ENCODE data around the gene ST7.

Gene ST7

GRCh38 chr7:117005449-117005848 lies 52.1 kb downstream of the ST7 start:
- Histone ChIP-seq H3K27me3 (ENCODE audit: control insufficient read depth in 5 of 5, insufficient read depth in 4 of 5, low read length in 5 of 5) (no peaks in the 10 kb centered on the region), H3K9me3 (ENCODE audit: control insufficient read depth in 5 of 5, low read length in 5 of 5) (no peaks in the 10 kb centered on the region)

GRCh38 chr7:117006907-117007684 lies 53.8 kb downstream of the ST7 start:
- Histone ChIP-seq H3K36me3 (ENCODE audit: control insufficient read depth in 5 of 5, insufficient read depth in 5 of 5, low read length in 5 of 5) (no peaks in the 10 kb centered on the region), H3K4me1 (ENCODE audit: control insufficient read depth in 5 of 5, insufficient read depth in 5 of 5, low read length in 5 of 5) (peaks cover 0 to 5% (median 0%) of the 10 kb centered on the region in 5 donors), H3K9ac (ENCODE audit: low read length in 5 of 5) (no peak overlapping the region), H3K27ac (ENCODE audit: low read depth, low read length) (no peak overlapping the region), H3K4me3 (ENCODE audit: low read depth in 1 of 5, low read length in 5 of 5) (no peak overlapping the region), H3K27me3 (ENCODE audit: control insufficient read depth in 5 of 5, insufficient read depth in 4 of 5, low read length in 5 of 5) (no peaks in the 10 kb centered on the region), H3K9me3 (ENCODE audit: control insufficient read depth in 5 of 5, low read length in 5 of 5) (no peaks in the 10 kb centered on the region)

More at GRCh38 chr7:117005449-117005848, 52.1 kb downstream of the ST7 start:
- no peak overlapping the region for H3K4me3 ChIP-seq (ENCODE audit: low read depth in 1 of 5, low read length in 5 of 5)
- peaks cover 0 to 5% (median 0%) of the 10 kb centered on the region in 5 donors for H3K4me1 ChIP-seq (ENCODE audit: control insufficient read depth in 5 of 5, insufficient read depth in 5 of 5, low read length in 5 of 5)
- no peaks in the 10 kb centered on the region for H3K36me3 ChIP-seq (ENCODE audit: control insufficient read depth in 5 of 5, insufficient read depth in 5 of 5, low read length in 5 of 5)
- H3K27ac ChIP-seq (ENCODE audit: low read depth, low read length) = no peak overlapping the region
- H3K9ac ChIP-seq (ENCODE audit: low read length in 5 of 5) = no peak overlapping the region

GRCh38 chr7:117008118-117008885 lies 55.0 kb downstream of the ST7 start:
- Histone ChIP-seq H3K27ac (ENCODE audit: low read depth, low read length) (no peak overlapping the region), H3K36me3 (ENCODE audit: control insufficient read depth in 5 of 5, insufficient read depth in 5 of 5, low read length in 5 of 5) (no peaks in the 10 kb centered on the region), H3K27me3 (ENCODE audit: control insufficient read depth in 5 of 5, insufficient read depth in 4 of 5, low read length in 5 of 5) (no peaks in the 10 kb centered on the region), H3K4me1 (ENCODE audit: control insufficient read depth in 5 of 5, insufficient read depth in 5 of 5, low read length in 5 of 5) (peaks cover 0 to 5% (median 0%) of the 10 kb centered on the region in 5 donors), H3K9me3 (ENCODE audit: control insufficient read depth in 5 of 5, low read length in 5 of 5) (no peaks in the 10 kb centered on the region), H3K9ac (ENCODE audit: low read length in 5 of 5) (no peak overlapping the region), H3K4me3 (ENCODE audit: low read depth in 1 of 5, low read length in 5 of 5) (no peak overlapping the region)

GRCh38 chr7:117008886-117009531 lies 55.7 kb downstream of the ST7 start:
- Histone ChIP-seq H3K9me3 (ENCODE audit: control insufficient read depth in 5 of 5, low read length in 5 of 5) (no peaks in the 10 kb centered on the region), H3K27me3 (ENCODE audit: control insufficient read depth in 5 of 5, insufficient read depth in 4 of 5, low read length in 5 of 5) (no peaks in the 10 kb centered on the region), H3K36me3 (ENCODE audit: control insufficient read depth in 5 of 5, insufficient read depth in 5 of 5, low read length in 5 of 5) (no peaks in the 10 kb centered on the region), H3K27ac (ENCODE audit: low read depth, low read length) (no peak overlapping the region), H3K4me1 (ENCODE audit: control insufficient read depth in 5 of 5, insufficient read depth in 5 of 5, low read length in 5 of 5) (peaks cover 0 to 4% (median 0%) of the 10 kb centered on the region in 5 donors), H3K9ac (ENCODE audit: low read length in 5 of 5) (no peak overlapping the region), H3K4me3 (ENCODE audit: low read depth in 1 of 5, low read length in 5 of 5) (no peak overlapping the region)

GRCh38 chr7:117009705-117010361 lies 56.5 kb downstream of the ST7 start:
- Histone ChIP-seq H3K9ac (ENCODE audit: low read length in 5 of 5) (no peak overlapping the region), H3K9me3 (ENCODE audit: control insufficient read depth in 5 of 5, low read length in 5 of 5) (no peaks in the 10 kb centered on the region), H3K27ac (ENCODE audit: low read depth, low read length) (no peak overlapping the region), H3K36me3 (ENCODE audit: control insufficient read depth in 5 of 5, insufficient read depth in 5 of 5, low read length in 5 of 5) (no peaks in the 10 kb centered on the region), H3K4me3 (ENCODE audit: low read depth in 1 of 5, low read length in 5 of 5) (no peak overlapping the region), H3K4me1 (ENCODE audit: control insufficient read depth in 5 of 5, insufficient read depth in 5 of 5, low read length in 5 of 5) (peaks cover 0 to 4% (median 0%) of the 10 kb centered on the region in 5 donors), H3K27me3 (ENCODE audit: control insufficient read depth in 5 of 5, insufficient read depth in 4 of 5, low read length in 5 of 5) (no peaks in the 10 kb centered on the region)

GRCh38 chr7:117010375-117011133 lies 57.3 kb downstream of the ST7 start:
- Histone ChIP-seq H3K27ac (ENCODE audit: low read depth, low read length) (no peak overlapping the region), H3K27me3 (ENCODE audit: control insufficient read depth in 5 of 5, insufficient read depth in 4 of 5, low read length in 5 of 5) (no peaks in the 10 kb centered on the region), H3K4me3 (ENCODE audit: low read depth in 1 of 5, low read length in 5 of 5) (no peak overlapping the region), H3K36me3 (ENCODE audit: control insufficient read depth in 5 of 5, insufficient read depth in 5 of 5, low read length in 5 of 5) (no peaks in the 10 kb centered on the region), H3K9ac (ENCODE audit: low read length in 5 of 5) (no peak overlapping the region), H3K4me1 (ENCODE audit: control insufficient read depth in 5 of 5, insufficient read depth in 5 of 5, low read length in 5 of 5) (peaks cover 0 to 6% (median 0%) of the 10 kb centered on the region in 5 donors), H3K9me3 (ENCODE audit: control insufficient read depth in 5 of 5, low read length in 5 of 5) (no peaks in the 10 kb centered on the region)

- no peaks in the 10 kb centered on the region for H3K27me3 ChIP-seq (ENCODE audit: control insufficient read depth in 5 of 5, insufficient read depth in 4 of 5, low read length in 5 of 5)
- no peaks in the 10 kb centered on the region for H3K36me3 ChIP-seq (ENCODE audit: control insufficient read depth in 5 of 5, insufficient read depth in 5 of 5, low read length in 5 of 5)
- H3K4me1 ChIP-seq (ENCODE audit: control insufficient read depth in 5 of 5, insufficient read depth in 5 of 5, low read length in 5 of 5) = peaks cover 0 to 6% (median 0%) of the 10 kb centered on the region in 5 donors
- H3K9ac ChIP-seq (ENCODE audit: low read length in 5 of 5) = no peak overlapping the region
- H3K27ac ChIP-seq (ENCODE audit: low read depth, low read length) = no peak overlapping the region
- H3K4me3 ChIP-seq (ENCODE audit: low read depth in 1 of 5, low read length in 5 of 5) = no peak overlapping the region
- no peaks in the 10 kb centered on the region for H3K9me3 ChIP-seq (ENCODE audit: control insufficient read depth in 5 of 5, low read length in 5 of 5)
Observed at GRCh38 chr7:117011419-117012260, 58.3 kb downstream of the ST7 start.

- Histone ChIP-seq H3K36me3 (ENCODE audit: control insufficient read depth in 5 of 5, insufficient read depth in 5 of 5, low read length in 5 of 5) (no peaks in the 10 kb centered on the region), H3K9ac (ENCODE audit: low read length in 5 of 5) (no peak overlapping the region), H3K4me1 (ENCODE audit: control insufficient read depth in 5 of 5, insufficient read depth in 5 of 5, low read length in 5 of 5) (peaks cover 0 to 6% (median 0%) of the 10 kb centered on the region in 5 donors), H3K27me3 (ENCODE audit: control insufficient read depth in 5 of 5, insufficient read depth in 4 of 5, low read length in 5 of 5) (no peaks in the 10 kb centered on the region), H3K9me3 (ENCODE audit: control insufficient read depth in 5 of 5, low read length in 5 of 5) (no peaks in the 10 kb centered on the region), H3K4me3 (ENCODE audit: low read depth in 1 of 5, low read length in 5 of 5) (no peak overlapping the region), H3K27ac (ENCODE audit: low read depth, low read length) (no peak overlapping the region)
Observed at GRCh38 chr7:117012284-117012683, 59.0 kb downstream of the ST7 start.

- Histone ChIP-seq H3K4me1 (ENCODE audit: control insufficient read depth in 5 of 5, insufficient read depth in 5 of 5, low read length in 5 of 5) (peaks cover 0 to 6% (median 0%) of the 10 kb centered on the region in 5 donors), H3K9ac (ENCODE audit: low read length in 5 of 5) (no peak overlapping the region), H3K9me3 (ENCODE audit: control insufficient read depth in 5 of 5, low read length in 5 of 5) (no peaks in the 10 kb centered on the region), H3K36me3 (ENCODE audit: control insufficient read depth in 5 of 5, insufficient read depth in 5 of 5, low read length in 5 of 5) (no peaks in the 10 kb centered on the region), H3K27ac (ENCODE audit: low read depth, low read length) (no peak overlapping the region), H3K4me3 (ENCODE audit: low read depth in 1 of 5, low read length in 5 of 5) (no peak overlapping the region), H3K27me3 (ENCODE audit: control insufficient read depth in 5 of 5, insufficient read depth in 4 of 5, low read length in 5 of 5) (no peaks in the 10 kb centered on the region)
Observed at GRCh38 chr7:117012696-117013095, 59.4 kb downstream of the ST7 start.

Data from subcutaneous abdominal adipose tissue (tissue), 5 donors.